Natural killer cell (primary cell): ENCODE results near the gene AMN1. TPM values are rescaled to one million over a fixed set of nuclear protein-coding genes. Genes with fewer than 3 reads are reported as not detected.
A peak's percentile ranks its signal among the peaks of the same experiment; 100 is the strongest.
"Not testable (repeated sequence)": the region's sequence is repeated elsewhere in the genome, so short reads cannot be mapped to it uniquely, and the experiment has no call there.

Source experiments
- ATAC-seq, 3 donors: fragments of 150-1000 bp in 2 of 3; fragments of 200-7000 bp in 1 of 3; cut with Tn5 transposase; 1 replicate in 1 of 3; 2 replicates in 2 of 3; pipeline ENCODE4 v1.10.0; 2021; ENCODE audit warnings: mild to moderate bottlenecking in 2 of 3, moderate library complexity in 2 of 3
- DNase-seq, 2 donors: peaks; one replicate each; pipeline versions ENCODE4 v3.0.0 to v3.0.0-alpha.2; 2013 to 2021; ENCODE audit warnings: mixed read lengths in 1 of 2
- H3K27ac ChIP-seq: one replicate; pipeline ENCODE4 v1.5.1; 2013; ENCODE audit warnings: mild to moderate bottlenecking, low read length
- H3K27me3 ChIP-seq: one replicate; pipeline ENCODE4 v1.6.1; 2013; ENCODE audit warnings: low read length; ENCODE audit not compliant: control insufficient read depth, insufficient read depth
- H3K36me3 ChIP-seq: one replicate; pipeline ENCODE4 v1.6.1; 2013; ENCODE audit warnings: low read length; ENCODE audit not compliant: control insufficient read depth, insufficient read depth
- H3K4me1 ChIP-seq: one replicate; pipeline ENCODE4 v1.6.1; 2013; ENCODE audit warnings: low read length; ENCODE audit not compliant: control insufficient read depth, insufficient read depth
- H3K4me3 ChIP-seq: one replicate; pipeline ENCODE4 v1.5.1; 2013; ENCODE audit warnings: low read length
- H3K9me3 ChIP-seq: one replicate; pipeline ENCODE4 v1.6.1; 2013; ENCODE audit warnings: low read length; ENCODE audit not compliant: control insufficient read depth, insufficient read depth
- H3K27ac Mint-ChIP-seq, 2 donors: one replicate each; pipeline ENCODE4 v1.8.0; 2022; ENCODE audit warnings: mild to moderate bottlenecking in 2 of 2, mixed read lengths in 2 of 2, moderate library complexity in 1 of 2
- H3K27me3 Mint-ChIP-seq, 2 donors: one replicate each; pipeline ENCODE4 v1.8.0; 2022; ENCODE audit warnings: low read depth in 2 of 2, mixed read lengths in 2 of 2
- H3K36me3 Mint-ChIP-seq: one replicate; pipeline ENCODE4 v1.8.0; 2022; ENCODE audit warnings: mixed read lengths
- H3K4me1 Mint-ChIP-seq, 2 donors: one replicate each; pipeline ENCODE4 v1.8.0; 2022; ENCODE audit warnings: mixed read lengths in 2 of 2
- H3K4me3 Mint-ChIP-seq: one replicate; pipeline ENCODE4 v1.8.0; 2022; ENCODE audit warnings: mild to moderate bottlenecking, moderate library complexity, mixed read lengths
- H3K9me3 Mint-ChIP-seq, 2 donors: one replicate each; pipeline ENCODE4 v1.8.0; 2022; ENCODE audit warnings: mixed read lengths in 2 of 2
- WGBS: methylation state at CpG from one replicate; pipeline ENCODE4 v1.1.7; 2013; ENCODE audit warnings: missing lambda C conversion rate; ENCODE audit not compliant: insufficient coverage; 5-methylcytosine and 5-hydroxymethylcytosine counted together
- intact Hi-C: fragments of 100-400 bp; cut with micrococcal nuclease; formaldehyde crosslinking; loops from one replicate; pipeline ENCODE4 v1.14.2; 2022
- total RNA-seq, 4 donors: library from RNA; stranded (reverse); fragments of 120-200 nt in 1 of 4; gene quantifications; one replicate each; pipeline versions ENCODE4 v1.2.3 to v1.2.4, GENCODE V29; 2013 to 2022
- TF ChIP-seq, protein P1 (sequence below): fragments of 200-600 bp; IDR thresholded peaks from one replicate; pipeline ENCODE4 v1.8.0; 2022; ENCODE audit warnings: antibody characterized with exemption

Gene AMN1
- total RNA-seq, 3 donors from 2014 or later (not counting 1 experiment from before 2014, with no cell fraction given), result 4.6 to 6.9 (median 6.3) TPM

DNA sequence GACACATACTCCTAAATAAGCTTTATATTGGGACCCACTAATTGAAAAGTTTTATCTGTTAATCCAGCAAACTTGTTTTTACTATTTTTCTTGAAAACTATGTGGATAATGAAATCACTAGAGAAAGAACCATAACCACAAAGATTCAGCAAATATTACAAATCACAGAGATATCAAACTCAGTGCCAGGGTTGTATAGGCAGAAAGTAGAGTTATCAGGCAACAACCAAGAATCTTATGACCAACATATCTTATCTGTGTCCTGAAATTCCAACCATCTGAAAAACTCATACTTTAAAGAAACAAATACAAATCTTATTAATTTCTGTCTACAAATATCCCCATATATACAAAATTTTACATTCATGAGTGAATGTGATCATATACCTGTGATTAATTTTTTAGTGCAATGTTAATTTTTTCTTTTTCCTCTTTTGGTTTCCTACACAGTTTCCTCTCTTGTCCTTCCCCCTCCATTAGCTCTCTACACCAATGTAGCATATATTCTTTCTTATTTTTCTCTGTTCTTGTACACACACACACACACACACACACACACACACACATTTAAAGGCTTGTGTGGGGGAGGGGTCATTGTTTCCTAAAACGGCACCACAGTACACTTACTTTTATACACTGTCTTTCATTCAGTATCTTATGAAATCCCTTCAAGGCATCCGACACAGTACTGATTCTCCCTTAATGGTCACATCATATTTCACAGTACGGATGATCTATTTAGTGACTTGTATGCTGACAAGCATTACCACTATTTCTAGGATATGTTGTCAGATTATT, 18.6 kb downstream of the AMN1 start:
- Mint-ChIP-seq H3K27ac (no peak overlapping the region), H3K4me3 (no peak overlapping the region)

DNA sequence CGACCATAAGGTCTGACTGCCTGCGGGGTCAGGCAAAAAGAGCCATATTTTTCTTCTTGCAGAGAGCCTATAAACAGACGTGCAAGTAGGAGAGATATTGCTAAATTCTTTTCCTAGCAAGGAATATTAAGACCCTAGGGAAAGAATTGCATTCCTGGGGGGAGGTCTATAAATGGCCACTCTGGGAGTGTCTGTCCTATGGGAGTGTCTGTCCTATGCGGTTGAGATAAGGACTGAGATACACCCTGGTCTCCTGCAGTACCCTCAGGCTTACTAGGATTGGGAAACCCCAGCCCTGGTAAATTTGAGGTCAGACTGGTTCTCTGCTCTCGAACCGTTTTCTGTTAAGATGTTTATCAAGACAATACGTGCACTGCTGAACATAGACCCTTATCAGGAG, 20.7 kb downstream of the AMN1 start:
- ATAC-seq, H3K4me1 ChIP-seq, H3K27me3 Mint-ChIP-seq, H3K4me3 ChIP-seq, DNase-seq, H3K27ac Mint-ChIP-seq, H3K27ac ChIP-seq, H3K36me3 ChIP-seq, intact Hi-C loops, H3K4me3 Mint-ChIP-seq, H3K27me3 ChIP-seq, H3K4me1 Mint-ChIP-seq: not testable (repeated sequence)
- 93% methylated on average over 7 of the region's 7 CpGs for WGBS
- Mint-ChIP-seq H3K36me3 (peaks cover 23% of the 10 kb centered on the region), H3K9me3 (peaks cover 2 to 12% of the 10 kb centered on the region in 2 donors)
- H3K9me3 ChIP-seq, result peaks cover 11% of the 10 kb centered on the region

More for the DNA sequence above, 18.6 kb downstream of the AMN1 start:
- DNase-seq (no peak), ATAC-seq (no peak)
- H3K36me3 Mint-ChIP-seq, result peaks cover 23% of the 10 kb centered on the region
- no peaks in the 10 kb centered on the region for H3K27me3 ChIP-seq
- intact Hi-C loops, result no loop called here
- H3K9me3 Mint-ChIP-seq, result peaks cover 2 to 13% of the 10 kb centered on the region in 2 donors
- H3K27me3 Mint-ChIP-seq, result no peaks in the 10 kb centered on the region
- peaks cover 11% of the 10 kb centered on the region for H3K9me3 ChIP-seq
- no peak overlapping the region for H3K27ac ChIP-seq
- TF ChIP-seq, protein P1, sequence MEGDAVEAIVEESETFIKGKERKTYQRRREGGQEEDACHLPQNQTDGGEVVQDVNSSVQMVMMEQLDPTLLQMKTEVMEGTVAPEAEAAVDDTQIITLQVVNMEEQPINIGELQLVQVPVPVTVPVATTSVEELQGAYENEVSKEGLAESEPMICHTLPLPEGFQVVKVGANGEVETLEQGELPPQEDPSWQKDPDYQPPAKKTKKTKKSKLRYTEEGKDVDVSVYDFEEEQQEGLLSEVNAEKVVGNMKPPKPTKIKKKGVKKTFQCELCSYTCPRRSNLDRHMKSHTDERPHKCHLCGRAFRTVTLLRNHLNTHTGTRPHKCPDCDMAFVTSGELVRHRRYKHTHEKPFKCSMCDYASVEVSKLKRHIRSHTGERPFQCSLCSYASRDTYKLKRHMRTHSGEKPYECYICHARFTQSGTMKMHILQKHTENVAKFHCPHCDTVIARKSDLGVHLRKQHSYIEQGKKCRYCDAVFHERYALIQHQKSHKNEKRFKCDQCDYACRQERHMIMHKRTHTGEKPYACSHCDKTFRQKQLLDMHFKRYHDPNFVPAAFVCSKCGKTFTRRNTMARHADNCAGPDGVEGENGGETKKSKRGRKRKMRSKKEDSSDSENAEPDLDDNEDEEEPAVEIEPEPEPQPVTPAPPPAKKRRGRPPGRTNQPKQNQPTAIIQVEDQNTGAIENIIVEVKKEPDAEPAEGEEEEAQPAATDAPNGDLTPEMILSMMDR, result no peak
- H3K36me3 ChIP-seq, result peaks cover 2% of the 10 kb centered on the region
- no peaks in the 10 kb centered on the region for H3K4me1 ChIP-seq
- no peak overlapping the region for H3K4me3 ChIP-seq
- H3K4me1 Mint-ChIP-seq, result peaks cover 6 to 11% of the 10 kb centered on the region in 2 donors
- WGBS, result 75% methylated on average over 2 of the region's 3 CpGs

DNA sequence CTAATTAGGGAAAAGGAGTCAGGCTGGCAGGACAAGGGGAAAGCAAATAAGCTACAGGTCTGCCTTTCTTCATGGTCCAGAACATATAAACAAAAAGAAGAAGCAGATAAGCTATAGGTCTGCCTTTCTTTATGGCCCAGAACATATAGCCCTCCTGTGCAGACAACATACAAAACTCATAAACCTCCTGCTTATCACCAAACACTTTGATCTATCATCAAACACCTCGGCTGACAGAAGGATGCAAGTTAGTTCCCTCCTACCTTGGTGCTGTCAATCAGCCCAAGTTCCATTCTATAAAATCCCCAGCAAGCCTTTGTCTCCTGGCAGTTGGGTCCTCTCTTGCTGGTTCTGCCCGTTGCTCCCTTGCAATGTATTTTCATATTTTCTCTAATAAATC, 23.2 kb downstream of the AMN1 start:
- H3K27me3 Mint-ChIP-seq, result no peaks in the 10 kb centered on the region

DNA sequence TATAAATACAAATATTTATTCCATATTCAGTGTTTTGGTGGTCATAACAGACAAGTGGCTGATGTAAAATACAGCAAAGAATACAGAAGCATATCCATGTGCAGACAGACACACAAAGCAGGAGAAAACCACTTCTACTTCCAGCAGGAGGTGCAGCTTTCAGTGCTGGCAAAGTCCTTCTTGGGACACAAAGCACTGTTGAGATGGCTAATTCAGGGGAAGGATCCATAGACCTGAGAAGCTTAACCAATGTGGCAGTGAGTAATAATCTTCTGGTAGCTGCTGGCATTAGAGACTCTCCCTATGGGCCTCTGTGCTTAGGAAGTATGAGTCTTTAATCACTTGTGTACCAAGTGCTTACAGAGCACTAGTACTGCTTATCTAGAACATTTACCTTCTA, 26.8 kb downstream of the AMN1 start:
- Mint-ChIP-seq H3K36me3 (no peaks in the 10 kb centered on the region), H3K27ac (no peak overlapping the region), H3K4me1 (peaks cover 0 to 5% of the 10 kb centered on the region in 2 donors), H3K9me3 (peaks cover 0 to 4% of the 10 kb centered on the region in 2 donors), H3K4me3 (no peak overlapping the region), H3K27me3 (no peaks in the 10 kb centered on the region)
- H3K4me3 ChIP-seq, result no peak overlapping the region
- H3K9me3 ChIP-seq, result no peaks in the 10 kb centered on the region
- H3K4me1 ChIP-seq, result no peaks in the 10 kb centered on the region
- H3K27me3 ChIP-seq, result no peaks in the 10 kb centered on the region
- DNase-seq, result peak in 1 of 2 donors; percentile 22
- ATAC-seq, result no peak
- H3K27ac ChIP-seq, result no peak overlapping the region
- intact Hi-C loops, result no loop called here
- TF ChIP-seq, protein P1, result no peak
- peaks cover 14% of the 10 kb centered on the region for H3K36me3 ChIP-seq

More for the DNA sequence above, 23.2 kb downstream of the AMN1 start:
- Histone ChIP-seq H3K4me3 (no peak overlapping the region), H3K36me3 (peaks cover 2% of the 10 kb centered on the region), H3K4me1 (no peaks in the 10 kb centered on the region), H3K27me3 (no peaks in the 10 kb centered on the region), H3K27ac (no peak overlapping the region), H3K9me3 (peaks cover 11% of the 10 kb centered on the region)
- Mint-ChIP-seq H3K4me3 (no peak overlapping the region), H3K27ac (no peak overlapping the region), H3K4me1 (peaks cover 0 to 5% of the 10 kb centered on the region in 2 donors), H3K36me3 (peaks cover 23% of the 10 kb centered on the region), H3K9me3 (peaks cover 2 to 12% of the 10 kb centered on the region in 2 donors)
- DNase-seq (peak in 1 of 2 donors; percentile 36), ATAC-seq (no peak)
- TF ChIP-seq, protein P1, result no peak
- intact Hi-C loops, result no loop called here
- WGBS, result 84% methylated on average over 2 of the region's 2 CpGs

DNA sequence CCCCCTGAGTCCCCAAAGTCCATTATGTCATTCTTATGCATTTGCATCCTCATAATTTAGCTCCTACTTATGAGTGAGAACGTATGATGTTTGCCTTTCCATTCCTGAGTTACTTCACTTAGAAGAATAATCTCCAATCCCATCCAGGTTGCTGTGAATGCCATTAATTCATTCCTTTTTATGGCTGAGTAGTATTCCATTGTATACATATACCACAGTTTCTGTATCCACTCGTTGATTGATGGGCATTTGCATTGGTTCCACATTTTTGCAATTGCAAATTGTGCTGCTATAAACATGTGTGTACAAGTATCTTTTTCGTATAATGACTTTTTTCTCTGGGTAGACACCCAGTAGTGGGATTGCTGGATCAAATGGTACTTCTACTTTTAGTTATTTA, 38.9 kb downstream of the AMN1 start:
- H3K36me3 ChIP-seq, H3K4me3 ChIP-seq, intact Hi-C loops, H3K27me3 Mint-ChIP-seq, H3K27me3 ChIP-seq, H3K27ac ChIP-seq, H3K4me1 ChIP-seq, H3K9me3 ChIP-seq, H3K9me3 Mint-ChIP-seq, H3K4me1 Mint-ChIP-seq, H3K4me3 Mint-ChIP-seq, H3K27ac Mint-ChIP-seq, DNase-seq, ATAC-seq, H3K36me3 Mint-ChIP-seq: not testable (repeated sequence)
- WGBS, result 100% methylated on average over 3 of the region's 3 CpGs
